IMR-90 (cell line): ENCODE data around the gene F12. TPM values are rescaled to one million over a fixed set of nuclear protein-coding genes. Genes with fewer than 3 reads are reported as not detected.

ENCODE experiments used
- ATAC-seq: fragments of 200-7000 bp; cut with Tn5 transposase; 2 replicates; pipeline ENCODE4 v1.9.1; 2020; ENCODE audit warnings: low read depth, mild to moderate bottlenecking, moderate library complexity
- BruUV-seq: library from RNA; stranded (reverse); fragments of 400-500 nt; replicated peaks from 2 replicates; lab custom pipeline; 2021; lab: Mats Ljungman, UMichigan
- CTCF ChIA-PET: fragments of 300-600 bp; formaldehyde crosslinking; extraction: SDS; loops from one replicate; lab custom pipeline; 2021; ENCODE audit warnings: antibody characterized with exemption; lab: Yijun Ruan, JAX
- POLR2A ChIA-PET: fragments of 300-600 bp; sonication (Branson Sonifier 250); formaldehyde crosslinking; loops from one replicate; lab custom pipeline; 2022; ENCODE audit warnings: antibody characterized with exemption; ENCODE audit not compliant: unreplicated experiment; lab: Charles Lee
- DNase-seq: peaks from one replicate; pipeline ENCODE4 v3.0.0; 2013
- H2AFZ ChIP-seq: replicated peaks from 2 replicates; pipeline ENCODE3; 2013; ENCODE audit warnings: low read length, mild to moderate bottlenecking; ENCODE audit not compliant: poor library complexity
- H2AK5ac ChIP-seq: 2 replicates; pipeline ENCODE4 v1.6.1; 2013; ENCODE audit warnings: low read depth, low read length, inconsistent platforms
- H2AK9ac ChIP-seq: replicated peaks from 2 replicates; pipeline ENCODE3; 2013; ENCODE audit warnings: mild to moderate bottlenecking, low read depth, low read length, moderate library complexity; ENCODE audit not compliant: poor library complexity
- H2BK120ac ChIP-seq: 2 replicates; pipeline ENCODE4 v1.6.1; 2013; ENCODE audit warnings: low read depth, low read length, inconsistent platforms
- H2BK15ac ChIP-seq: 3 replicates; pipeline ENCODE4 v1.6.1; 2013; ENCODE audit warnings: low read depth, low read length, inconsistent platforms
- H2BK20ac ChIP-seq: 2 replicates; pipeline ENCODE4 v1.6.1; 2013; ENCODE audit warnings: low read depth, mild to moderate bottlenecking, inconsistent platforms, low read length, moderate library complexity
- H2BK5ac ChIP-seq: 2 replicates; pipeline ENCODE4 v1.6.1; 2013; ENCODE audit warnings: mild to moderate bottlenecking, low read depth, low read length, inconsistent platforms; ENCODE audit not compliant: poor library complexity, severe bottlenecking
- H3K14ac ChIP-seq: replicated peaks from 2 replicates; pipeline ENCODE4 v1.6.1; 2013; ENCODE audit warnings: low read depth, low read length, inconsistent platforms
- H3K18ac ChIP-seq: 2 replicates; pipeline ENCODE4 v1.6.1; 2013; ENCODE audit warnings: low read depth, low read length, control low read depth
- H3K23ac ChIP-seq: 2 replicates; pipeline ENCODE4 v1.6.1; 2013; ENCODE audit warnings: low read depth, low read length, inconsistent platforms
- H3K27ac ChIP-seq: 2 replicates; pipeline ENCODE4 v1.5.1; 2013; ENCODE audit warnings: mild to moderate bottlenecking, control low read depth, low read length; ENCODE audit not compliant: insufficient read depth
- H3K27me3 ChIP-seq: 2 replicates; pipeline ENCODE4 v1.6.1; 2013; ENCODE audit warnings: low read length; ENCODE audit not compliant: control insufficient read depth, insufficient read depth
- H3K36me3 ChIP-seq: 2 replicates; pipeline ENCODE4 v1.6.1; 2013; ENCODE audit warnings: low read length, mixed read lengths; ENCODE audit not compliant: control insufficient read depth, insufficient read depth
- H3K4ac ChIP-seq: 2 replicates; pipeline ENCODE4 v1.6.1; 2013; ENCODE audit warnings: low read depth, low read length, inconsistent platforms
- H3K4me1 ChIP-seq: 2 replicates; pipeline ENCODE4 v1.6.1; 2013; ENCODE audit warnings: low read length, mixed read lengths; ENCODE audit not compliant: control insufficient read depth, insufficient read depth
- H3K4me2 ChIP-seq: 2 replicates; pipeline ENCODE4 v1.6.1; 2013; ENCODE audit warnings: low read depth, mild to moderate bottlenecking, control low read depth, low read length, moderate library complexity
- H3K4me3 ChIP-seq: 2 replicates; pipeline ENCODE4 v1.5.1; 2013; ENCODE audit warnings: low read depth, mild to moderate bottlenecking, control low read depth, low read length, moderate library complexity; ENCODE audit not compliant: insufficient read depth
- H3K56ac ChIP-seq: 2 replicates; pipeline ENCODE4 v1.6.1; 2013; ENCODE audit warnings: low read length, inconsistent platforms; ENCODE audit not compliant: insufficient read depth; ENCODE audit errors: extremely low read depth
- H3K79me1 ChIP-seq, 2 experiments: 2 replicates each; pipeline ENCODE4 v1.6.1; 2013; ENCODE audit warnings: low read length in 2 of 2, inconsistent platforms in 1 of 2, low read depth in 1 of 2
- H3K9ac ChIP-seq: 2 replicates; pipeline ENCODE4 v1.6.1; 2013; ENCODE audit warnings: low read depth, low read length, control low read depth
- H3K9me1 ChIP-seq: 2 replicates; pipeline ENCODE4 v1.6.1; 2013; ENCODE audit warnings: low read length, inconsistent platforms; ENCODE audit not compliant: insufficient read depth
- H3K9me3 ChIP-seq: 2 replicates; pipeline ENCODE4 v1.6.1; 2013; ENCODE audit warnings: low read length; ENCODE audit not compliant: control insufficient read depth, insufficient read depth
- H4K20me1 ChIP-seq: 2 replicates; pipeline ENCODE4 v1.6.1; 2013; ENCODE audit warnings: low read length, inconsistent platforms; ENCODE audit not compliant: insufficient read depth
- H4K5ac ChIP-seq: 2 replicates; pipeline ENCODE4 v1.6.1; 2013; ENCODE audit warnings: mild to moderate bottlenecking, low read depth, low read length, control low read depth
- H4K8ac ChIP-seq, 2 experiments: 2 replicates each; pipeline ENCODE4 v1.6.1; 2013; ENCODE audit warnings: low read depth in 2 of 2, low read length in 2 of 2, control low read depth in 1 of 2, inconsistent platforms in 1 of 2
- H4K91ac ChIP-seq: 2 replicates; pipeline ENCODE4 v1.6.1; 2013; ENCODE audit warnings: low read depth, low read length, inconsistent platforms; ENCODE audit not compliant: insufficient read depth
- BHLHE40 ChIP-seq: fragments of 150-350 bp; IDR thresholded peaks from 2 replicates; pipeline ENCODE4 v1.6.1; 2016; ENCODE audit warnings: mild to moderate bottlenecking, low read depth, low read length
- CEBPB ChIP-seq: IDR thresholded peaks from 2 replicates; pipeline ENCODE4 v1.6.1; 2012; ENCODE audit warnings: low read depth, low read length, improper control_type of control experiment
- CHD1 ChIP-seq: IDR thresholded peaks from 2 replicates; pipeline ENCODE4 v1.6.1; 2012; ENCODE audit warnings: low read depth, low read length, improper control_type of control experiment
- POLR2A ChIP-seq: IDR thresholded peaks from 2 replicates; pipeline ENCODE4 v1.6.1; 2012; ENCODE audit warnings: mild to moderate bottlenecking, low read depth, low read length
- RFX5 ChIP-seq: IDR thresholded peaks from 2 replicates; pipeline ENCODE4 v1.8.0; 2012; ENCODE audit warnings: low read depth, mild to moderate bottlenecking, low read length, moderate library complexity
- WGBS, 2 experiments: methylation state at CpG; one replicate each; pipeline versions ENCODE4 v1.1.5 to v1.1.7; 2013; ENCODE audit warnings: missing lambda C conversion rate in 2 of 2; ENCODE audit not compliant: insufficient read length in 1 of 2; ENCODE audit errors: extremely low coverage in 2 of 2; 5-methylcytosine and 5-hydroxymethylcytosine counted together
- dilution Hi-C: fragments of 300-500 bp; cut with HindIII; formaldehyde crosslinking; loops from one replicate; pipeline ENCODE4 v1.14.3; 2018; ENCODE audit warnings: low sequenced_read_pairs; ENCODE audit not compliant: unreplicated experiment
- in situ Hi-C: fragments of 300-500 bp; cut with MboI; formaldehyde crosslinking; loops from 3 replicates; pipeline ENCODE4 v1.14.3; 2019; ENCODE audit warnings: low sequenced_read_pairs, inconsistent platforms, mixed read lengths
- intact Hi-C: fragments of 100-400 bp; cut with micrococcal nuclease; formaldehyde crosslinking; loops from 2 replicates; pipeline ENCODE4 v1.10.0; 2022
- polyA plus RNA-seq, 3 experiments: library from polyadenylated mRNA; depleted of rRNA; stranded (reverse); fragments of >200 nt; gene quantifications; 2 replicates each; pipeline ENCODE4 v1.2.3, GENCODE V29; 2012; ENCODE audit warnings: low replicate concordance in 1 of 3
- total RNA-seq: library from RNA; depleted of rRNA; stranded (reverse); fragments of >200 nt; gene quantifications from 2 replicates; pipeline ENCODE4 v1.2.3, GENCODE V29; 2012
- TF ChIP-seq, protein P1 (sequence below): conservative IDR thresholded peaks from 2 replicates; pipeline ENCODE4 v1.5.1; 2012; ENCODE audit warnings: mild to moderate bottlenecking, low read depth, low read length, improper control_type of control experiment

Gene F12
- total and polyA plus RNA-seq, 2 of the 4 experiments (the other 2 are of a cell fraction) = 0.36 to 1.2 TPM

DNA sequence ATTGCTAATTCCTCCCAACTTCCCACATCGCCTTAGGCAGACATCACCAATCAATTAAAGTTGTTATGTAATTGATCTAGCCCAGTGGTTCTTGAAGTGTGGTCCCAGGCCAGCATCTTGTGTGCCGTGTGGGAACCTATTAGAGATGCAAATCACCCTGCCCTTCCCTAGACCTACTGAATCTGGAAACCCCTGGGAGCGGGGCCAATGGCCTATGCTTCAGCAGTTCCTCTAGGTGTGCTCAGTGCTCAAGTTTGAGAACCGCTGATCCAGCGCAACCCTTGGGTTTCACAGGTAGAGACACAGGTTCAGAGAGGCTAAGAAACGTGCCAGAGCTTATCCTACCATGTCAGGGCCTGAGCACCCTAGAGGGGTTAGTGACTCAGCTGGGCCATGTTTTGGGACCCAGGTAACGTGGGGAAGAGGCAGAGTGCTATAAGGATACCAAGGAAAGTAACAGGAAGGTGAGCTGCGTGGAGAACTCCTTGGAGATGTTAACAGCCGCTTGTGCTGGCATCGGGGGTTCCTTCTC is 20.8 kb downstream of the F12 start:
- Histone ChIP-seq H3K4me3 (no peak overlapping the region), H2BK15ac (no peak overlapping the region), H3K18ac (no peak overlapping the region), H3K36me3 (no peaks in the 10 kb centered on the region), H3K9ac (no peak overlapping the region), H4K8ac (no peak overlapping the region), H3K79me1 (peaks cover 0 to 2% of the 10 kb centered on the region in 2 experiments; a peak in 1 of 4 replicates), H3K27ac (no peak overlapping the region), H3K4me1 (peaks cover 16% of the 10 kb centered on the region), H2AK5ac (peak overlapping the region; percentile 37), H2AFZ (no peak overlapping the region), H3K4me2 (no peak overlapping the region), H4K5ac (no peak overlapping the region), H2BK5ac (no peak overlapping the region), H3K27me3 (peaks cover 27% of the 10 kb centered on the region), H2AK9ac (no peak overlapping the region), H3K4ac (no peak overlapping the region), H3K23ac (no peak overlapping the region), H4K20me1 (peaks cover 19% of the 10 kb centered on the region), H2BK20ac (no peak overlapping the region), H3K9me3 (no peaks in the 10 kb centered on the region), H3K14ac (0 out of 2 replicates have a peak overlapping the region, but pooled peaks have one; percentile 28), H3K56ac (no peak overlapping the region), H3K9me1 (peaks cover 13% of the 10 kb centered on the region), H4K91ac (no peak overlapping the region), H2BK120ac (no peak overlapping the region)
- ATAC-seq = no peak
- DNase-seq = no peak
- in situ Hi-C loops = no loop called here
- no TSS peak for BruUV-seq
- ChIA-PET CTCF (interaction anchor here (0.5 to 1.5 kb wide), 4 partner anchors 9 to 69 kb away, joined by 3 to 14 read pairs (median 6); no protein-coding TSS in a partner anchor), POLR2A (no interaction called here)
- dilution Hi-C loops = no loop called here
- intact Hi-C loops = no loop called here
- TF ChIP-seq CHD1 (no peak), POLR2A (no peak), CEBPB (no peak), BHLHE40 (no peak), RFX5 (no peak)
- TF ChIP-seq, protein P1, sequence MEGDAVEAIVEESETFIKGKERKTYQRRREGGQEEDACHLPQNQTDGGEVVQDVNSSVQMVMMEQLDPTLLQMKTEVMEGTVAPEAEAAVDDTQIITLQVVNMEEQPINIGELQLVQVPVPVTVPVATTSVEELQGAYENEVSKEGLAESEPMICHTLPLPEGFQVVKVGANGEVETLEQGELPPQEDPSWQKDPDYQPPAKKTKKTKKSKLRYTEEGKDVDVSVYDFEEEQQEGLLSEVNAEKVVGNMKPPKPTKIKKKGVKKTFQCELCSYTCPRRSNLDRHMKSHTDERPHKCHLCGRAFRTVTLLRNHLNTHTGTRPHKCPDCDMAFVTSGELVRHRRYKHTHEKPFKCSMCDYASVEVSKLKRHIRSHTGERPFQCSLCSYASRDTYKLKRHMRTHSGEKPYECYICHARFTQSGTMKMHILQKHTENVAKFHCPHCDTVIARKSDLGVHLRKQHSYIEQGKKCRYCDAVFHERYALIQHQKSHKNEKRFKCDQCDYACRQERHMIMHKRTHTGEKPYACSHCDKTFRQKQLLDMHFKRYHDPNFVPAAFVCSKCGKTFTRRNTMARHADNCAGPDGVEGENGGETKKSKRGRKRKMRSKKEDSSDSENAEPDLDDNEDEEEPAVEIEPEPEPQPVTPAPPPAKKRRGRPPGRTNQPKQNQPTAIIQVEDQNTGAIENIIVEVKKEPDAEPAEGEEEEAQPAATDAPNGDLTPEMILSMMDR = no peak
- WGBS, 2 experiments = 91% methylated on average over 6 of the region's 10 CpGs; no CpG with 5 or more reads in 1 of the 2 experiments
